PC-3 (cell line): ENCODE measurements around the gene RTBDN.

ENCODE experiments used
- CTCF ChIP-seq: fragments of 300-600 bp; sonication (generic); conservative IDR thresholded peaks from 2 replicates; pipeline ENCODE4 v1.5.1; 2017; ENCODE audit warnings: antibody characterized with exemption, low read depth, mild to moderate bottlenecking, low read length
- EZH2 ChIP-seq: fragments of 300-600 bp; sonication (generic); IDR thresholded peaks from one replicate; pipeline ENCODE4 v1.6.1; 2017; ENCODE audit warnings: antibody characterized with exemption, mild to moderate bottlenecking, low read length; ENCODE audit not compliant: unreplicated experiment

GRCh38 chr19:12868540-12869112 lies 34.2 kb upstream of the RTBDN start:
- TF ChIP-seq EZH2 (no peak), CTCF (no peak)
